Endodermal cell (in vitro differentiated cells): ENCODE measurements around the gene SPATA1. TPM values are rescaled to one million over a fixed set of nuclear protein-coding genes. Genes with fewer than 3 reads are reported as not detected.

Experiments
- DNase-seq: peaks from one replicate; pipeline ENCODE4 v3.0.0-alpha.2; 2017
- H3K27ac ChIP-seq: 2 replicates; pipeline ENCODE4 v1.5.1; 2013; ENCODE audit warnings: mild to moderate bottlenecking, low read depth, low read length, moderate library complexity
- H3K27me3 ChIP-seq: 2 replicates; pipeline ENCODE4 v1.6.1; 2013; ENCODE audit warnings: mild to moderate bottlenecking, low read length, moderate library complexity; ENCODE audit not compliant: insufficient read depth, control insufficient read depth, poor library complexity, severe bottlenecking
- H3K36me3 ChIP-seq: 2 replicates; pipeline ENCODE4 v1.7.0; 2013; ENCODE audit warnings: mild to moderate bottlenecking, low read length, moderate library complexity; ENCODE audit not compliant: control insufficient read depth, insufficient read depth
- H3K4me1 ChIP-seq: one replicate; pipeline ENCODE4 v1.7.0; 2013; ENCODE audit warnings: low read length; ENCODE audit not compliant: control insufficient read depth, insufficient read depth
- H3K4me3 ChIP-seq: 2 replicates; pipeline ENCODE4 v1.5.1; 2013; ENCODE audit warnings: mild to moderate bottlenecking, low read length, moderate library complexity
- H3K9ac ChIP-seq: 2 replicates; pipeline ENCODE4 v1.6.1; 2013; ENCODE audit warnings: mild to moderate bottlenecking, low read length, moderate library complexity; ENCODE audit not compliant: poor library complexity, severe bottlenecking; ENCODE audit errors: extremely low read depth
- H3K9me3 ChIP-seq: 2 replicates; pipeline ENCODE4 v1.6.1; 2013; ENCODE audit warnings: mild to moderate bottlenecking, low read length, moderate library complexity; ENCODE audit not compliant: control insufficient read depth
- H3K27ac Mint-ChIP-seq: 2 replicates; pipeline ENCODE4 v1.8.0; 2020; ENCODE audit warnings: mixed read lengths
- H3K27me3 Mint-ChIP-seq: 2 replicates; pipeline ENCODE4 v1.8.0; 2021; ENCODE audit warnings: mild to moderate bottlenecking, mixed read lengths; ENCODE audit not compliant: insufficient read depth
- H3K36me3 Mint-ChIP-seq: 2 replicates; pipeline ENCODE4 v1.8.0; 2020; ENCODE audit warnings: low read depth, mixed read lengths
- H3K4me1 Mint-ChIP-seq: 2 replicates; pipeline ENCODE4 v1.8.0; 2020; ENCODE audit warnings: mixed read lengths
- H3K4me3 Mint-ChIP-seq: 2 replicates; pipeline ENCODE4 v1.8.0; 2020; ENCODE audit warnings: mild to moderate bottlenecking, moderate library complexity, mixed read lengths
- H3K9me3 Mint-ChIP-seq: 2 replicates; pipeline ENCODE4 v1.8.0; 2020; ENCODE audit warnings: mild to moderate bottlenecking, mixed read lengths
- WGBS, 2 experiments: methylation state at CpG; one replicate each; pipeline versions ENCODE4 v1.1.5 to v1.1.7; 2013; ENCODE audit warnings: missing lambda C conversion rate in 2 of 2, mixed read lengths in 1 of 2; ENCODE audit not compliant: insufficient coverage in 1 of 2, insufficient read length in 1 of 2; 5-methylcytosine and 5-hydroxymethylcytosine counted together
- total RNA-seq, 2 donors: library from RNA; stranded (reverse); fragmentation: NEBNext Ultra II Directional in 1 of 2; extraction: Animal tissue kit (Norgen Biotek cat#: 25700) in 1 of 2; gene quantifications; 2 replicates in 1 of 2; 3 replicates in 1 of 2; pipeline ENCODE4 v1.2.1, GENCODE V29; 2021
- TF ChIP-seq, protein P1 (sequence below): fragments of 200-600 bp; sonication (generic); conservative IDR thresholded peaks from 2 replicates; pipeline ENCODE4 v1.5.0; 2021; ENCODE audit warnings: antibody characterized with exemption, mild to moderate bottlenecking

SPATA1 gene
- total RNA-seq, 2 donors from 2014 or later, result 0.55 to 1.6 TPM

DNA sequence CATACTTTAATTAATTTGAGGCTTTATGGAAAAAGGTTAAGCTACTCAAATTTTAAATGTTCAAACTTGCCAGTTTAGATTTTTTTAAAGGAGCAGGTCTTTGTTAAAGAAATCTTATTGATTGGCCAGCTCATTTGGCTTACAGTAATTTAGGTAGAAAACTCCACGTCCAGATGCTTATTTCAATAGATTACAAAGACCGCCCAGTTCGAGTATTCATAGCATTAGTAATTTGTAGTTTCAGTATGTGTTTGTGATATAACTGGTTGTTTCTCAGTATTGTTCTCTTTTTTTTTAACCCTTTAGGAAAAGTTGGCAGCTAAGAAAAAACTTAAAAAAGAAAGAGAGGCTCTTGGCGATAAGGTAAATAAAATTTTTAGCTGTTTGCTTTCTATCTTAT is 25.5 kb upstream of the SPATA1 start:
- TF ChIP-seq, protein P1, sequence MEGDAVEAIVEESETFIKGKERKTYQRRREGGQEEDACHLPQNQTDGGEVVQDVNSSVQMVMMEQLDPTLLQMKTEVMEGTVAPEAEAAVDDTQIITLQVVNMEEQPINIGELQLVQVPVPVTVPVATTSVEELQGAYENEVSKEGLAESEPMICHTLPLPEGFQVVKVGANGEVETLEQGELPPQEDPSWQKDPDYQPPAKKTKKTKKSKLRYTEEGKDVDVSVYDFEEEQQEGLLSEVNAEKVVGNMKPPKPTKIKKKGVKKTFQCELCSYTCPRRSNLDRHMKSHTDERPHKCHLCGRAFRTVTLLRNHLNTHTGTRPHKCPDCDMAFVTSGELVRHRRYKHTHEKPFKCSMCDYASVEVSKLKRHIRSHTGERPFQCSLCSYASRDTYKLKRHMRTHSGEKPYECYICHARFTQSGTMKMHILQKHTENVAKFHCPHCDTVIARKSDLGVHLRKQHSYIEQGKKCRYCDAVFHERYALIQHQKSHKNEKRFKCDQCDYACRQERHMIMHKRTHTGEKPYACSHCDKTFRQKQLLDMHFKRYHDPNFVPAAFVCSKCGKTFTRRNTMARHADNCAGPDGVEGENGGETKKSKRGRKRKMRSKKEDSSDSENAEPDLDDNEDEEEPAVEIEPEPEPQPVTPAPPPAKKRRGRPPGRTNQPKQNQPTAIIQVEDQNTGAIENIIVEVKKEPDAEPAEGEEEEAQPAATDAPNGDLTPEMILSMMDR, result no peak
- no peak overlapping the region for H3K27ac Mint-ChIP-seq
- no peak overlapping the region for H3K27ac ChIP-seq
- peaks cover 29% of the 10 kb centered on the region for H3K27me3 ChIP-seq
- H3K9ac ChIP-seq, result peak overlapping the region; percentile 71
- peaks cover 36% of the 10 kb centered on the region for H3K27me3 Mint-ChIP-seq
- H3K4me3 Mint-ChIP-seq, result no peak overlapping the region
- H3K36me3 Mint-ChIP-seq, result peaks cover 43% of the 10 kb centered on the region
- DNase-seq, result no peak
- H3K4me1 ChIP-seq, result no peaks in the 10 kb centered on the region
- 93 to 94% methylated on average over 3 of the region's 4 CpGs for whole genome bisulfite sequencing, 2 experiments
- H3K9me3 Mint-ChIP-seq, result peaks cover 19% of the 10 kb centered on the region
- peak overlapping the region; percentile 94 for H3K4me3 ChIP-seq
- H3K36me3 ChIP-seq, result peaks cover 43% of the 10 kb centered on the region
- H3K4me1 Mint-ChIP-seq, result peaks cover 7% of the 10 kb centered on the region
- H3K9me3 ChIP-seq, result peaks cover 18% of the 10 kb centered on the region

DNA sequence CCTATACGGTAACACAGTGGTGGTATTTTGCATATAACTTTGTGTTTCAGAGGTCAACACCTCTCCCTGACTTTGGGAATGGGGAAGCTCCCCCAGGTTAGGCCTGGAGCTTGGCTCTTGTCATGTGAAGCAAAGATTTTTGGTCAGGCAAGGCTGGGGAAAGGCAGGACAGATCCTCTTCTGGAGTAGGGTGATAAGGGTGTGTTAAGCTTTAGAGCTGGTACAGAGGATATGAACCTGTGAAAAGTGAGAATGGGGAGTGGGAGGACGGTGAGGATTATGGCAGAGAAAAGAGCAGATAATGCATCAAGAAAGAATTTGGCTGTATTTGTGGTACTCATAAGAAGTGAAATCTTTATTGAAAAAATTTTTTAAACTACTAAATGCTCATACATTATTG is 24.9 kb upstream of the SPATA1 start:
- H3K9ac ChIP-seq, result no peak overlapping the region
- H3K27ac Mint-ChIP-seq, result no peak overlapping the region
- WGBS, 2 experiments, result 94 to 100% methylated on average over 1 to 2 of the region's 2 CpGs
- no peak for DNase-seq
- H3K9me3 Mint-ChIP-seq, result peaks cover 19% of the 10 kb centered on the region
- H3K4me1 Mint-ChIP-seq, result peaks cover 7% of the 10 kb centered on the region
- H3K36me3 ChIP-seq, result peaks cover 48% of the 10 kb centered on the region
- peaks cover 23% of the 10 kb centered on the region for H3K27me3 ChIP-seq
- peak overlapping the region; percentile 94 for H3K4me3 ChIP-seq
- no peak overlapping the region for H3K27ac ChIP-seq
- peaks cover 49% of the 10 kb centered on the region for H3K36me3 Mint-ChIP-seq
- H3K4me1 ChIP-seq, result no peaks in the 10 kb centered on the region
- H3K27me3 Mint-ChIP-seq, result peaks cover 29% of the 10 kb centered on the region
- H3K4me3 Mint-ChIP-seq, result no peak overlapping the region
- TF ChIP-seq, protein P1, result no peak
- H3K9me3 ChIP-seq, result peaks cover 18% of the 10 kb centered on the region

DNA sequence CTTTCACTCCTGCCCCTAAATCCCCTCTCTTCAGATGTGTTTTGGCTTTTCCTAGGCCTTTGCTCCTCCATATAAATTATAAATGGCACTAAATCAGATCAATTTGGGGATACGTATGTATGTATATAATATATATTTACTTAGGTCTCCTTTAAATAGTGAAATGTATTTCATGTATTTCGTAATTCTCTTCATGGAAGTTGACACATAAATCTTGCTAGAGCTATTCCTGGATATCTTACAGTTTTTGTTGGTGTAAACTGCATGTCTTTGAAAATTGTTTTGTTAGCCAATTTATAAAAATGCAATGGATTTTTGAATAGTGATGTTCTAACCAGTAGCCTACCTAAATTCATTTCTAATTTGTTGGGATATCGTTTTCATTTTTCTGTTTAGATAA is 18.1 kb upstream of the SPATA1 start:
- no peak overlapping the region for H3K9ac ChIP-seq
- no peaks in the 10 kb centered on the region for H3K9me3 ChIP-seq
- peaks cover 61% of the 10 kb centered on the region for H3K36me3 Mint-ChIP-seq
- no peak overlapping the region for H3K4me3 Mint-ChIP-seq
- H3K27ac ChIP-seq, result no peak overlapping the region
- WGBS, 2 experiments, result 92 to 97% methylated on average over 2 of the region's 3 CpGs
- H3K27me3 ChIP-seq, result no peaks in the 10 kb centered on the region
- no peak for DNase-seq
- no peak overlapping the region for H3K4me3 ChIP-seq
- H3K4me1 ChIP-seq, result no peaks in the 10 kb centered on the region
- TF ChIP-seq, protein P1, result no peak
- no peak overlapping the region for H3K27ac Mint-ChIP-seq
- no peaks in the 10 kb centered on the region for H3K9me3 Mint-ChIP-seq
- H3K27me3 Mint-ChIP-seq, result no peaks in the 10 kb centered on the region
- H3K36me3 ChIP-seq, result peaks cover 80% of the 10 kb centered on the region
- H3K4me1 Mint-ChIP-seq, result no peaks in the 10 kb centered on the region
